HG03354 (cell line): ENCODE data around the gene GLI3.

Experiments used
- ATAC-seq: cut with Tn5 transposase; IDR thresholded peaks from one replicate; pipeline ENCODE4 v1.9.1; 2021; ENCODE audit warnings: mild to moderate bottlenecking; ENCODE audit not compliant: unreplicated experiment, poor library complexity, severe bottlenecking

The GLI3 gene

DNA sequence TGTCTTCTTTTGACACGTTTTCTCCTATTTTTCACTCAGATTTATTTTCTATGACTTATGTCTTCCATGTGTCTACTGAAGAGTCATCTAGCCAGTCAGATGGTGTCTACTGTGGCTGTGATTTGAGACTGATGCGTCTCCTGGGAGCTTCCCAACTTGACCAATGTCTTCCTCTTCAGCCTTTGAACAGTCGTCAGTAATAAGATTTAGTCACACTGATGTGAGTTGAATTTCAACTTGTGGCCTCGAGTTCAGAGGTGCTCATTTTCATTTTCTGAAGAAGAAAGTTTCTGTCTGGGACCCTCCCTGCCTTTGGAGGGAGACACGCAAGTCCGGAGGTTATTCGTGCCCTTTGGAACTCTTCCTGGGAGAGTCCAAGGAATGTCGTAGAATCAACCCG is 312.2 kb downstream of the GLI3 start:
- ATAC-seq: no peak

- ATAC-seq: no peak
Observed at GRCh38 chr7:41922373-41922772, 314.6 kb downstream of the GLI3 start.

DNA sequence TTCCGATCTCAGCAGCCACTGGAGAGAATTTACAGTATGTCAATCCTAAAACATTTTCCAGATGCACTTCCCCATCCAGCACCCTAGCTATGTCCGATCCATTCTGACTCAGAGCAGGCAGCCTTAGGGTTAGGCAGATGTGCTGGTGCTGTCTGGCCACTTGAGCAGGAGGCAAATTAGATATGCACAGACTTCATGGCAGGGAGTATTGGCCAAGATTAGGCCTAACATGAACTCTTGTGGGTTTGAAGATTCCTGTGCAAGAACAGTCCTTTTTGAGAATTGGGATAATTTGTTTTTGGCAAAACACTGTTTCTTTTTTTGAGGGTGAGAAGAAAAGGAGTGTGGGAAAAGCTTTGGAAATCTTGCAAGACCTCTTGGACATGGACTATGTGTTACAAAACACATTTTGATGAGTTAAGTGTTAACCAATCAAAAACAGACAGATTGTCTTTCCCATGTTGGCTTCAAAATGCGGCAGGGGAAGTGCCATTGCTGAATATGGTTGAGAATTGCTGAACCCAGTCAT is 315.5 kb downstream of the GLI3 start:
- ATAC-seq: no peak

DNA sequence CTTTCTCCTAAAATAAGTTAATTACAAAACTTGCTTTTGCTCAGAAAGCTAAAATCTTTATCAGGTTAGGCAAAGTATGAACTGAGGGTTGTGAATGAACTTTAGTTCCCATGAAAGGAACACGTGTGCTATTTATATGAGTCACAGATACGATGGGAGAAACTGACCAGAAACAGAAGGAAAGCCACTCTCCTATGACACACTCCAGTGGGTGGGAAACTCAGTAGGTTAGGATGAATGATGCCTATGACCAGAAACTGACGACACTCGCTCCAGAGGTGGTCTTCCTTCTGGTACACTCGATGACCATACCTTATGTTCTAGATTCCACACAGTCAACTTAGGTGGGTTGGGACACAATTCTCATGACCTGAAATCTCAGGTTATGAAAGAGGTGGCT is 318.4 kb downstream of the GLI3 start:
- no peak for ATAC-seq

GRCh38 chr7:41916450-41916927 is 320.5 kb downstream of the GLI3 start:
- ATAC-seq: no peak

DNA sequence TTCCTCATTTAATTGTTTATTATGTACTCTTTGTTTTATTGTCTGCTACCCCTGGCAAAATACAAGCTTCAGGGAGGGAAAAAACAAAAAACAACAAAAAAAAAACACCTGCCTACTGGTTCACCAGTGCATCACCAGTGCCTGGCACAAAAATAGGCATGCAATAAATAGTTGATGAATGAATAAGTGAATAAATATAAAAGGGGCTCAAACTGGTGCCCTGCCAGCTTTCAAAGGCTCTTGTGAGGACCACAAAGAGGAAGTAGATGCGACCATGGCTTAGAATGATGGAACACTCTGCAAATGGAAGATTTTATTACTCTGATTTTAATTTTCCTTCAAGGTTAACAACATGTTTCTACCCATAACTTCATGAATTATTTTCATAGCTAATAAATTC is 321.1 kb downstream of the GLI3 start:
- ATAC-seq: no peak

GRCh38 chr7:41912851-41913567 is 324.0 kb downstream of the GLI3 start:
- ATAC-seq: no peak

GRCh38 chr7:41912426-41912825 is 324.6 kb downstream of the GLI3 start:
- no peak for ATAC-seq

GRCh38 chr7:41911792-41912191 is 325.2 kb downstream of the GLI3 start:
- no peak for ATAC-seq
